ENCODE results near the gene CHKA.

DNA sequence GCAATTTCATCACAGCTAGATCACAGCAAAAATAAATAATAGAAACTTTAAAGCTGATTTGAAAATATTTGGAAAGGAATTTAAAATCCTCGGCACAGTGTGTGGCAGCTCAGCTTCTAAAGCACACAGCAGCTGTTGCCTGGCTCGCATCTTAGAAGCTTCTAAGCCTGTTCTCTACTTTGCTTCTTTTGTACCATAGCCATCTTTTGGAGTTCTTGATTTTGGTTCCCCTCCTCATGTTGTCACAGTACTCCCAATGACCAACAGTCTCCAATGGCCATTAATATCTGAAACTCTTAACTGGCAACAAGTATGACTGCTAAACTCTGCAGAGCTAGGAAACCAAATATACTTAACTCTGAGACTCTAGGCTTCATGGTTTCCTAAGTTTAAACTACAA is 28.8 kb downstream of the CHKA start:
- no peak for TF ChIP-seq YY1 (IDR thresholded peaks at IDR 0.05; ENCODE audit: insufficient read depth, insufficient read length)
- TF ChIP-seq SUZ12 (IDR thresholded peaks at IDR 0.05; ENCODE audit: extremely low read depth, insufficient read depth, insufficient read length): no peak
- no peak for TF ChIP-seq ZNF274 (IDR thresholded peaks at IDR 0.05; ENCODE audit: low read depth, low read length)
